Osteocyte (in vitro differentiated cells): Measurements from ENCODE around the gene NFIC. TPM values are rescaled to one million over a fixed set of nuclear protein-coding genes. Genes with fewer than 3 reads are reported as not detected.
A peak's percentile ranks its signal among the peaks of the same experiment; 100 is the strongest.
"Not testable (repeated sequence)": the region's sequence is repeated elsewhere in the genome, so short reads cannot be mapped to it uniquely, and the experiment has no call there.

Source experiments
- DNase-seq: peaks from one replicate; pipeline ENCODE4 v3.0.0; 2021; ENCODE audit warnings: mixed read lengths; ENCODE audit not compliant: unreplicated experiment; ENCODE audit errors: extremely low spot score
- H3K27ac Mint-ChIP-seq: one replicate; pipeline ENCODE4 v1.8.0; 2021; ENCODE audit warnings: mild to moderate bottlenecking, mixed read lengths; ENCODE audit not compliant: unreplicated experiment
- H3K27me3 Mint-ChIP-seq: one replicate; pipeline ENCODE4 v1.8.0; 2021; ENCODE audit warnings: mixed read lengths; ENCODE audit not compliant: unreplicated experiment
- H3K36me3 Mint-ChIP-seq: one replicate; pipeline ENCODE4 v1.8.0; 2021; ENCODE audit warnings: mixed read lengths; ENCODE audit not compliant: unreplicated experiment
- H3K4me1 Mint-ChIP-seq: one replicate; pipeline ENCODE4 v1.8.0; 2021; ENCODE audit warnings: mixed read lengths; ENCODE audit not compliant: unreplicated experiment
- H3K4me3 Mint-ChIP-seq: one replicate; pipeline ENCODE4 v1.8.0; 2021; ENCODE audit warnings: mild to moderate bottlenecking, moderate library complexity, mixed read lengths; ENCODE audit not compliant: unreplicated experiment
- H3K9me3 Mint-ChIP-seq: one replicate; pipeline ENCODE4 v1.8.0; 2021; ENCODE audit warnings: mixed read lengths; ENCODE audit not compliant: unreplicated experiment
- CTCF ChIP-seq: fragments of 200-600 bp; sonication (generic); IDR thresholded peaks from 2 replicates; pipeline ENCODE4 v1.5.0; 2021; ENCODE audit warnings: antibody characterized with exemption, mild to moderate bottlenecking, moderate library complexity
- total RNA-seq: library from RNA; stranded (reverse); gene quantifications from 2 replicates; pipeline ENCODE4 v1.2.1, GENCODE V29; 2021

Gene NFIC
- total RNA-seq, 1 donor from 2014 or later, result 63.8 TPM

DNA sequence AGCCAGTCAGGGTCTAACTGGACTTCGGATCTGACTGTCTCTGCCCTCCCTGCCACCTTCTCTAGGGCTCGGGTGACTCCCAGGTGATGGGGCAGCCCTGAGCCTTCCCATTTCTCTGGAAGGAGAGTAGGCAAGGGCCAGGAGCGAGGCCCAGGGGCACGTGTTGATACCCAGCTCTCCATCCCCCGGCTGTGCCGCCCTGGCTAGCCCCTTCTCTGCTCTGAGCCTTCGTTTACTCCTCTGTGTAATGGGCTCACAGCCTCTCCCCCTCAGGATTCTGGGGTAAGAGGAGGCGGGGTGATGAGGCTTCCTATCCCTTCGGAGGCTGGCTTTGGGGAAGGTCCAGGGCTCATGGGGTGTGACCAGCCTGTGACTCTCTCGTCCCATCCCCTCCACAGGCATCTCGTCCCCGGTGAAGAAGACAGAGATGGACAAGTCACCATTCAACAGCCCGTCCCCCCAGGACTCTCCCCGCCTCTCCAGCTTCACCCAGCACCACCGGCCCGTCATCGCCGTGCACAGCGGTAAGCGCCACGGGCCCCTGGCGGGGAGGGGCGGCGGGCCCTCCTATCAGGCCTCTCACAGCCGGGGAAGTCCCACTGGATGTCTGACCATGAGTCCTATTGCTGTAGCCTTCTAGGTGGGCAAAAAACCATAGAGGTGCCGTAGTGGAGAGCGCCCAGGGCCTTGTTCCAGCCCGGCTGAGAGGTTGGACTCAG lies 82.4 kb downstream of the NFIC start:
- H3K4me3 Mint-ChIP-seq, result no peak overlapping the region
- no peaks in the 10 kb centered on the region for H3K27me3 Mint-ChIP-seq
- peaks cover 19% of the 10 kb centered on the region for H3K4me1 Mint-ChIP-seq
- H3K9me3 Mint-ChIP-seq, result no peaks in the 10 kb centered on the region
- no peak for DNase-seq
- peaks cover 16% of the 10 kb centered on the region for H3K36me3 Mint-ChIP-seq
- no peak overlapping the region for H3K27ac Mint-ChIP-seq
- TF ChIP-seq CTCF, result no peak

GRCh38 chr19:3450796-3451411 lies 84.5 kb downstream of the NFIC start:
- TF ChIP-seq CTCF, result no peak
- Mint-ChIP-seq H3K27me3 (no peaks in the 10 kb centered on the region), H3K27ac (peak overlapping the region; percentile 95), H3K4me1 (peaks cover 11% of the 10 kb centered on the region), H3K9me3 (no peaks in the 10 kb centered on the region), H3K4me3 (no peak overlapping the region), H3K36me3 (peaks cover 16% of the 10 kb centered on the region)
- DNase-seq, result no peak

- Mint-ChIP-seq H3K27me3 (no peaks in the 10 kb centered on the region), H3K4me1 (peaks cover 13% of the 10 kb centered on the region), H3K36me3 (peaks cover 14% of the 10 kb centered on the region), H3K27ac (peak overlapping the region; percentile 95), H3K4me3 (no peak overlapping the region), H3K9me3 (no peaks in the 10 kb centered on the region)
- DNase-seq, result no peak
- TF ChIP-seq CTCF, result no peak
Observed at GRCh38 chr19:3451451-3451866, 85.1 kb downstream of the NFIC start.

DNA sequence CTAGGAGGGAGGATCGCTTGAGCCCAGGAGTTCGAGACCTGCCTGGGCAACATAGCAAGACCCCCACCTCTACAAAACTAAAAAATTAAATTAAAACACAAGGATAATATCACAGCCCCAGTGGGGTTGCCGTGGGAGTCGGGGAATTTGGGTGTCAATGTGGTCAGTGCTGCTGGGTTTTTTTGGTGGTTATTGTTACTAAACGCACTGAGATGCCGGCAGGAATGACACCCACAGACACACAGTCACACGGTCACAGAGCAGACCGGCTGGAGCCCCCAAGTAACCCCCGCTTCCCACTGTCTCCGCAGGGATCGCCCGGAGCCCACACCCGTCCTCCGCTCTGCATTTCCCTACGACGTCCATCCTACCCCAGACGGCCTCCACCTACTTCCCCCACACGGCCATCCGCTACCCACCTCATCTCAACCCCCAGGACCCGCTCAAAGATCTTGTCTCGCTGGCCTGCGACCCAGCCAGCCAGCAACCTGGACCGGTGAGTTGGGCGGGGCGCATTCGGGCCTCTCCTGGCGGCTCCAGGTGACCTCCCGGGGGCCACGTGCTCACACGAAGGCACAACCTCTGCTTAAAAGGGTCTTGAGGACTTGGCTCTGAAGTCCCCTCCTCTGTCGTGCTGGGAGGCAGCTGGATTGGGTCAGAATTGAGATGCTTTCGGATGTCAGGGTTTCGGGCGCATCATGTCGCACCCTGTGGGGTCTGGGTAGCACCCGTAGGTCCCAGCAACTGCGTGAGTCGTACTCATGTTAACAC lies 86.0 kb downstream of the NFIC start:
- peaks cover 14% of the 10 kb centered on the region for H3K36me3 Mint-ChIP-seq
- peaks cover 17% of the 10 kb centered on the region for H3K4me1 Mint-ChIP-seq
- no peak for DNase-seq
- no peak overlapping the region for H3K27ac Mint-ChIP-seq
- TF ChIP-seq CTCF, result no peak
- H3K27me3 Mint-ChIP-seq, result no peaks in the 10 kb centered on the region
- no peaks in the 10 kb centered on the region for H3K9me3 Mint-ChIP-seq
- no peak overlapping the region for H3K4me3 Mint-ChIP-seq

DNA sequence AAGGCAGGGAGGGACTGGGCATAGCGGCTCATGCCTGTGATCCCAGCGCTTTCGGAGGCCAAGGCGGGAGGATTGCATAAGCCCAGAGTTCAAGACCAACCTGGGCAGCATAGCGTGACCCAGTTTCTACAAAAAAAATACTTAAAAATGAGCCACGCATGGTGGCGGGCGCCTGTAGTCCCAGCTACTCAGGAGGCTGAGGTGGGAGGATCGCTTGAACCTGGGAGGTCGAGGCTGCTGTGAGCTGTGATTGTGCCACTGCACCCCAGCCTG lies 86.5 kb downstream of the NFIC start:
- Mint-ChIP-seq H3K4me1 (peaks cover 22% of the 10 kb centered on the region), H3K36me3 (peaks cover 14% of the 10 kb centered on the region)
- not testable (repeated sequence) for H3K4me3 Mint-ChIP-seq, DNase-seq, H3K9me3 Mint-ChIP-seq, H3K27ac Mint-ChIP-seq, H3K27me3 Mint-ChIP-seq
